Amniotic stem cell (primary cell): ENCODE results near the gene TSPAN14.

Experiments used
- DNase-seq: peaks from one replicate; lab custom pipeline; 2025; lab: John Stamatoyannopoulos, UW

TSPAN14 gene

DNA sequence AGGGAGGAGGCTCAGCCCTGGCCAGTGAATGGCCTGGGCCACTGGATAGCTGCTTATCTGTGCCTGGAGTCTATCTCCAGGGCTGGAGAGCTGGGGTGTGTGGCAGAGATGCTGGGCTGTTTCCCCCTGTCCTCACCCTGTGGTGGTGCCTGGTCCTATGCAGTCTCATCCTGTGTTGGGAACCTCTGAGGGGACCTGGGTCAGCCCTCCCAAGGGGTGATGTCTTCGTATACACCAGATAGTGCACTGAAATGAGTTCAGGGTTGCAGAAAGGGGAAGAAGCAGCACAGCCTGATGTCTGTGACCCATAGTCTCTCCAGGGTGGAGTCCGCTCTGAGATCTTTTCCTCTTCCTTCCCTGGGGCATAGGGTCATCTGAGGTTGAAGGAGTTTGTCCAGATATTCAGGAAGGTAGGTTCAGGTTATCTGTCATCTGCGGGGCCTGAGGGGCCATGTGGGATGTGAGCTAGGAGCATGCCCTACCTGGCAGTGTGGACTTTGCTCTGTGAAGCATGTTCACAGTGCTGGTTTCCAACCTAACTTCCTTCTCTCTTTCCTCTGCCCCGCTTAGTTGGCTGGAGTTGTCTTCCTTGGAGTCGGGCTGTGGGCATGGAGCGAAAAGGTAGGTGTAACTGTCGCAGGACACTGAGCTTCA, 50.2 kb downstream of the TSPAN14 start:
- no peak for DNase-seq

DNA sequence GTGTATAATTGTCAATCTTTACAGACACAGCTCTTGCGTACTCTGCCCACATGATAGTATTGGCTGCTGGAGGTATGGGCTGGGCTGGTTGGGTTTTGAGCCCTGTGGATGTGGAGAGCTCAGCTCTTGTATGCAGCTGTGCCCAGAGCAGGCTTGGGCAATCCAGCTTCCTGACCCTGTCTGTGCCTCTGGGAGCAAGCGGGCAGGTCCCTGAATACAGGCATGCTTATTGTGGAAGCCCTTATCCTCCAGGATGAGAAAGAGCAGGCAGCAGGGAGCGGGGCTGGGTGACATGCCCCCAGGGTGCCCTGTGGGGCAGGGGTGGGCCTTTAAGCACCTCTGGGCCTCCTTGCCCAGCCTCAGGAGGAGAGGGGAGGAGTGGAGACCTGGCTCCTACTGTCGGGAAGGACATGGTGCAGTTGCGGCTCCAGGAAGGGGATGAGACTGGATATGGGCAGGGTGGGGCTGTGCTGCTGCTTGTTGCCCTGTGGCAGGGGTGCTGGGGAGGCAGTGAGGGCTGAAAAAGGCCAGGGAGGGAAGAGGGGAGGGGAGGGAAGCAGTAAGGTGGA, 50.9 kb downstream of the TSPAN14 start:
- DNase-seq, result no peak

DNA sequence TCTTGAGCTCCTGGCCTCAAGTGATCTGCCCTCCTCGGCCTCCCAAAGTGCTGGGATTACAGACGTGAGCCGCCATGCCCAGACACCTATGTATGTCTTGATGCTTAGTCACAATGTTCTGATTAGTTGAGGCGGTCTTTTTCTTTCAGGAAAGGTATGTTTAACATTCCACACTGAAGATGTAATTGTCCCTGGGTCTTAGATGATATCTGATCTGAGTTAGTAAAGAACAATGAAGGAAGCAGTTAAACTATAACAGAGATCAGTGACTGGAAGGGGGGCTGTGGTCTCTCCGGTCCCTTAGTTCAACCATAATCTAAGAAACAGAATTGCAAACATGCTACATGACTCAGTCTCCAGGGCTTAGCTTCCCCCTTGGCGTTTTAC, 52.1 kb downstream of the TSPAN14 start:
- no peak for DNase-seq

DNA sequence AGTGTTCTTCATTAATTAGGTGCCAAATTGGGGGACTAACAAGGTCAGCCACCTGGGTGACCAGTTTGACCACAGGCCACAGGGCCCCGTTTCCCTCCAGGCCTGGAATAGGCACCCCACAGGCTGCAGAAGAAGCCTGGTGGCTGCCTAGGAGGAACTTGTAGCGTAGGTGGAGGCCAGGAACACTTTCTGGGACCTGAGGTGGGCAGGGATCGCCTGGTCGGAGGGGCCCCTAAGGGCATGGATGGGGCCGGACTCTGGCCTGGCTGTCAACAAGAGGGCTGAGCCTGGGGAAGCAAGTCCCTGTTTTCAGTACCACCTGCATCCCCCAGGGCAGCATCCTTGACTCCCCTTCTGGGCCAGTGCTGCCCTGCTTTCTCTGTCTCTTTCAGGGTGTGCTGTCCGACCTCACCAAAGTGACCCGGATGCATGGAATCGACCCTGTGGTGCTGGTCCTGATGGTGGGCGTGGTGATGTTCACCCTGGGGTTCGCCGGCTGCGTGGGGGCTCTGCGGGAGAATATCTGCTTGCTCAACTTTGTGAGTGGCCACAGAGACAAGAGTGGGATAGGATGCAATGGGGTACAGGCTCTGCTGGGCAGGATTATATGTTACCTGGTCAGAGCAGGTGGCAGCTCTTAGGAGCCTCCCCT, 52.9 kb downstream of the TSPAN14 start:
- DNase-seq, result no peak

DNA sequence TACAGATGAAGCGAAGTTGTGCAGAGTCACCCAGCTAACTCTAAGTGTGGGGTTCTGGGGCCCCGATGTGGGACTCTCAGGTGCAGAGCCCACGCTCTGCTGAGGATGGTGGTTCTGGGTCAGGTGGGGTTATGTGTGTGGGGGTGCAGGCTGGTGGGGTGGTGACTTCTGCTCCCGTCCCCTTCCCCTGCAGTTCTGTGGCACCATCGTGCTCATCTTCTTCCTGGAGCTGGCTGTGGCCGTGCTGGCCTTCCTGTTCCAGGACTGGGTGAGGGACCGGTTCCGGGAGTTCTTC, 54.9 kb downstream of the TSPAN14 start:
- no peak for DNase-seq

DNA sequence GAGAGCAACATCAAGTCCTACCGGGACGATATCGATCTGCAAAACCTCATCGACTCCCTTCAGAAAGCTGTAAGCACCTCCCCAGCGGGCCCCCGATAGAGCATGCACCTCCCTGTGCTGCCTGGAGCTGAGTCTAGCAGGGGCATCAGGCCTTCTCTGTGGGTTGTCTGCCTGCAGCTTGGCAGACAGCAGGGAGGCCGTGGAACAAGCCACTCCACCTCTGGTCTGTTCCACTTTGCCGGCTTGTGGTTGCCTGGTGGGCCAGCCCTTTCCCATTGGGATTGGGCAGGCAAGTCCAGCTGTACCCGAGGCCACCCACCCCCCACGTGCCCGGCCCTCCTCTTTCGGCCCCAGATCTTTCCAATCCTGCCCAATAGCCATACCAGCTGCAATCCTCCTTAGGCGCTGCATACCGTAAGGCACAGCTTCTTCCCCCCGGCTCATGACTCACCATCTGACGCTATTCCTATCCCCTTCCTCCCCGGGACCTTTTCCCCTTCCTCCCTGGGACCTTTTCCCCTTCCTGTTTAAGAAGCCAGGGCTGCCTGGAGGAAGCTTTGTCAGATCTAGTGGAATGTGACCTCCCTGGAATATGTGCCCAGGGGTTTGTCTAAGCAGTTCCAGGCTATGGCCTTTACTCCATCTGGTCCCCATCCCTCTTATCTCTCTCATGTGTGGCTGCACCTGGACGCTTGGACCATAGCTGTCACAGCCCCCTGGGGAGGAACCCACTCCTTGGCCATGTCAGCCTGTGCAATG, 55.5 kb downstream of the TSPAN14 start:
- DNase-seq, result peak; percentile 63

DNA sequence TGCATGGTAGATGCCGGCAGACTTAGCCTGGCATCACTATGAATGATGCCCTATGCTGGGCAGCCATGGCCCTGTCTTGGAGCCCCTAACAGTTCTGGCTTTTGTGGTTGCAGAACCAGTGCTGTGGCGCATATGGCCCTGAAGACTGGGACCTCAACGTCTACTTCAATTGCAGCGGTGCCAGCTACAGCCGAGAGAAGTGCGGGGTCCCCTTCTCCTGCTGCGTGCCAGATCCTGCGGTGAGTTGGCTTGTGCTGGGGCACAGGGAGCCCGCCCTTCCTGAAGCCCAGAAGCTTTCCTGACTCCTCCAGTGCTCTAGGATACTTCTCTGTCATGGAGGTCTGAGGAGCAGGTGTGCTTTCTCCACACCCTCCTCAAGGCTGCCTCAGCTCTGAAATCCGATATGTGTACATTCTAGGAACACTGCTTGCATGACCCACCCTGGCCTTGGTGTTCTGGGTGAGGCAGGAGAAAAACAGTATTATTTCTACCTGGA, 58.0 kb downstream of the TSPAN14 start:
- no peak for DNase-seq

DNA sequence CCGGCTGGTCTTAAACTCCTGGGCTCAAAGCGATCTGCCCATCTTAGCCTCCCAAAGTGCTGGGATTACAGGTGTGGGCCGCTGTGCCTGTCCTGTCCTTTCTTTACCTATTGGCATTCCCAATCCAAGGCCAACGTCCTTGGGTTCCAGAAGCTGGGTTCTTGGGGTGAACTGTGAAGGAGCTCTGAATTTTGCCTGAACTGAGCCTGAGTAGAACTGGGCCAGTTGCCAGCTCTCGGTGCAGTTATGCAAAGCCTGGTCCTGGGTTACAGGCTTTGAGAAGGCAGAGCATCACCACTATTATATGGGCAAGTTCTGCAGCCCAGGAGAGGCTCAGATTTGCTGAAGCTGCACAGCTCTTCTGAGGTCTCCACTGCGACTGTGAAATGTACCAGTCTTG, 59.0 kb downstream of the TSPAN14 start:
- DNase-seq, result no peak

DNA sequence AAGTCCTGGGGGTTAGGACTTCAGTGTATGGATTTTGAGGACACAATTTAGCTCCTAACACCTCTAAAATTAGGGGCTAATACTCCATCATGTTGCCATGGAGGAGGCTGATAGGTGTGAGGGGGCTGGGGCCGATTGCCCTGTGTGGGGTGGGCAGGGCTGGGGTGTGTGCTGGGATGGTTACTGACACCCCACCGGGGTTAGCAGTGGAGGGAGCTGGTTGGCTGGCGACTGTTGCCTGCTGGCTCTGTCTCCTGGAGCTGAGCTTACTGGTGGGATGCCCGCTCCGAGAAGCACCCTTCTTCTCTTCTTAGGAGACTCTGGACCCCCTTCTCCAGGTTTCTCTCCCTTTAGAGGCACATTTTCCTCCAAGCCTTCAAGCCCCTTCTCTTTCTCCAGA, 61.4 kb downstream of the TSPAN14 start:
- DNase-seq, result no peak

DNA sequence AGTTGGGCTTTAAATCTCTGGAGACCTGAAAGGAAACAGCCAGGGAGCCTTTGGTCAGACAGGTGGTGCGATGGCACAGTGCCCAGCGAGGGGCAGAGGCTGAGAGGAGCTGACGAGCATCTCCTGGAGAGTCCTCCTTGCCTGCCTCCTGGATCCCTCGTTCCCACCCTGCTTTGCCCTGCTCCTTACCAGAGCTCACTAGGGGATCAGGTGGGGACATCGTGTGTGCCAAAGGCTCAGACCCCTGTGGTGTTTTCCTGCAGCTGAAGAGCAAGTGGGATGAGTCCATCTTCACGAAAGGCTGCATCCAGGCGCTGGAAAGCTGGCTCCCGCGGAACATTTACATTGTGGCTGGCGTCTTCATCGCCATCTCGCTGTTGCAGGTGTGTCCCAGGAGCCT, 61.8 kb downstream of the TSPAN14 start:
- no peak for DNase-seq

DNA sequence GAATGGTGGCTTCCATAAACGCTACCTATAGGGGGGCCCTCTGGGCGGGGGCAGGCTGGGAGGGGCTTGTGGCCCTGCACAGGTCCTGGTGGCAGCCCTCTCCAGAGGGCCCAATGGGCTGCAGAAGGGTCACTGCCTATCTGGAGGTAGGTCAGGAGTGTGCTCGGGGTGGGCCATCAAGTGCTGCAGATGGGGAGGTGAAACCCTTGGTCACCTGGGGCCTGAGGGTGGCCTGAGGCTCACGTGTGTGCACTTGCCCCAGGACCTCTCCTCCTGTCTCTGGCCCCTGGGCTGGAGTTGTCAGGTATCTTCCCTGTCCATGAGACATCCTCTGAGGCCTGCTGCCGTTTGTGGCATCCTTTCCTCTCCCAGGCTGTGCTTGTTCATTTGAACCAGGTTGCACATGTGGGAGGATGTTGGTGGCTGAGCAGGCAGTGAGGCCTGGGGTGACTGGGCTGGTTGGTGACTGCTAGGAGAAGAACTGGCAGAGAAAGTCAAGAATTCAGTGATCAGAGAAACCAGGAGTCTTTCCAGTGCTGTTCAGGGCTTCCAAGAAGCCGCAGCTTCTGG, 62.5 kb downstream of the TSPAN14 start:
- no peak for DNase-seq

DNA sequence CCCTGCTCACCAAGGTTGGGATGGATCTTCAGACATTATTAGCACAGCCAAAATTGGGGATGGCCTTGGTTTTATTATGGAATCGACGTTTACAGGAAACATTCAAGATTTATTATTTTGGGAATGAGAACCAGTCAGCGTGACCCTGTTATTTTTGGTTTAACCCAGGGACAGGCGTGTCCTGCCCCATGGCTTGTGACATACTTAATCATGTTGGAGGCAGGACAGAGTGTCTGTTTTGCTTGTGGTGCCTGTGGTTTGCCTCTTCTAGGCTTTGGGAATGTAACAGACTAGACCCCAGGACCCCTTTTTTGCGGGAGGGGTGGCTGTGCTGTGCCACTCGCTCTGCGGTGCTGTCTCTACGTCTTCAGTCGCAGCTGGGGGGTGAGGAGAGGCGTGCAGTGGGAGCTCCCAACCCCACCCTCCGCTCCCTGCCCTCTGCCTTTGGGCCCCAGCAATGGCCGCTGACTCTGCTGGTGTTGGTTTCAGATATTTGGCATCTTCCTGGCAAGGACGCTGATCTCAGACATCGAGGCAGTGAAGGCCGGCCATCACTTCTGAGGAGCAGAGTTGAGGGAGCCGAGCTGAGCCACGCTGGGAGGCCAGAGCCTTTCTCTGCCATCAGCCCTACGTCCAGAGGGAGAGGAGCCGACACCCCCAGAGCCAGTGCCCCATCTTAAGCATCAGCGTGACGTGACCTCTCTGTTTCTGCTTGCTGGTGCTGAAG, 63.5 kb downstream of the TSPAN14 start:
- DNase-seq, result no peak

DNA sequence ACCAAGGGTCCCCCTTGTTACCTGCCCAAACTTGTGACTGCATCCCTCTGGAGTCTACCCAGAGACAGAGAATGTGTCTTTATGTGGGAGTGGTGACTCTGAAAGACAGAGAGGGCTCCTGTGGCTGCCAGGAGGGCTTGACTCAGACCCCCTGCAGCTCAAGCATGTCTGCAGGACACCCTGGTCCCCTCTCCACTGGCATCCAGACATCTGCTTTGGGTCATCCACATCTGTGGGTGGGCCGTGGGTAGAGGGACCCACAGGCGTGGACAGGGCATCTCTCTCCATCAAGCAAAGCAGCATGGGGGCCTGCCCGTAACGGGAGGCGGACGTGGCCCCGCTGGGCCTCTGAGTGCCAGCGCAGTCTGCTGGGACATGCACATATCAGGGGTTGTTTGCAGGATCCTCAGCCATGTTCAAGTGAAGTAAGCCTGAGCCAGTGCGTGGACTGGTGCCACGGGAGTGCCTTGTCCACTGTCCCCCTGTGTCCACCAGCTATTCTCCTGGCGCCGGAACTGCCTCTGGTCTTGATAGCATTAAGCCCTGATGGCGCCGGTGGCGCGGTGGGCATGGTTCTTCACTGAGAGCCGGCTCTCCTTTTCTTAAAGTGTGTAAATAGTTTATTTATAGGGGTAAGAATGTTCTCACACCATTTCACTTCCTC, 64.2 kb downstream of the TSPAN14 start:
- DNase-seq, result no peak

DNA sequence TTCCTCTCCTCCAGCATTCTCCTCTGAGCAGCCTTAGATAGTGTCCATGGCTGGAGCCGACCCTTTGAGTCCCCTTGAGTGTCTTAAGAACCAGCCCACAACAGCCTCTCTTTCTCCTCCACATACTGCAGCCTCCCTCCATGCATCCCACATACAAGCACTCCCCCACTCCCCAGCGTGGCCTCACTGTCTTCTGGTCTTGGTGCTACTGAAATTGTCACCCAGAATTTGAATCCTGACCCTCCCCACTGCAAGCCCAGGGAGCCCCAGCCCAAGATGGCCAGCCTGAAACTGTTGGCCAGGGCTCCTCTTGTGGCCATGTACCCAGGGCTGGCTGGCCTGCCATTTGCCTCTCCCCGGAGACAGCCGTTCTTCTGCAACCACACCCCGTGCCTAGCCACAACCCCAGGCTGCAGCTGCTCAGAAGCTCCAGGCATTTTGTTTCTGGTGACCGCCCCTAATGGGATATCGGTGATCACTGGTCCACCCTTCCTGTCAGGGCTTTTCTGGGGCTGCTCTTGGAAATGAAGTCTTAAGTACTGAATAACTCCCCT, 64.8 kb downstream of the TSPAN14 start:
- DNase-seq, result no peak

DNA sequence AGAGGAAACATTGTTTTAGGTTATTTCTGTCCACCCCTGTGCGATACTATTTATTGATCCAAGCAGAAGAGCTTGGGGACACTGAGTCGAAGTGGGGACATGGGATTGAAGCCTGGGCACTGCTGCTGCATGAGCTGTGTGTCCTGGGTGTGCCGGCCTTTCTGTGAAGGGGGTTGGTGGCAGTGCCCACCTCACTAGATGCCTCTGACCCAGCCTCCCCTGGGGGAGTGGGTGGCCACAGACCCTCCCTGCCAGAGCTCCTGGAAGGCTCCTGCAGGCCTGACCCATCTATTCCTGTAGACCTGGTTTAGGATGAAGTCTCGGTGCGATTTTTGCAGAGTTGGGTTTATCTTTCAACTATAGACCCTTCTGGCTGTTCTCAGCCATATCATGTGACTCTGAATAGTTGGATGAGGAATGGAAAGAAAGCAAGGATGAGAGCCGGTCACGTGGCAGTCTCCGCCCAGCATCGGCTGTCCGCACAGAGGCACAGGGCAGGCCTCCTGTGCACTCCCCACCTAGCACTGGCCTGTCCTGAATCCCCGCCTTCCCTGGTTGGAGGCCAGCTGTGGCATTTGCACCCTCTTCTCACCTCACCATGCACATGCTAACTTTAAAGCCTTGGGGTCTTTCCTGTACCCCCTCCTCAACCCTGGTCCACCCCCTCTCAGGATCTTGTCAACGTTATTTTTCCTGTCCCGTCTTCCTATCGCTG, 66.0 kb downstream of the TSPAN14 start:
- DNase-seq, result no peak

DNA sequence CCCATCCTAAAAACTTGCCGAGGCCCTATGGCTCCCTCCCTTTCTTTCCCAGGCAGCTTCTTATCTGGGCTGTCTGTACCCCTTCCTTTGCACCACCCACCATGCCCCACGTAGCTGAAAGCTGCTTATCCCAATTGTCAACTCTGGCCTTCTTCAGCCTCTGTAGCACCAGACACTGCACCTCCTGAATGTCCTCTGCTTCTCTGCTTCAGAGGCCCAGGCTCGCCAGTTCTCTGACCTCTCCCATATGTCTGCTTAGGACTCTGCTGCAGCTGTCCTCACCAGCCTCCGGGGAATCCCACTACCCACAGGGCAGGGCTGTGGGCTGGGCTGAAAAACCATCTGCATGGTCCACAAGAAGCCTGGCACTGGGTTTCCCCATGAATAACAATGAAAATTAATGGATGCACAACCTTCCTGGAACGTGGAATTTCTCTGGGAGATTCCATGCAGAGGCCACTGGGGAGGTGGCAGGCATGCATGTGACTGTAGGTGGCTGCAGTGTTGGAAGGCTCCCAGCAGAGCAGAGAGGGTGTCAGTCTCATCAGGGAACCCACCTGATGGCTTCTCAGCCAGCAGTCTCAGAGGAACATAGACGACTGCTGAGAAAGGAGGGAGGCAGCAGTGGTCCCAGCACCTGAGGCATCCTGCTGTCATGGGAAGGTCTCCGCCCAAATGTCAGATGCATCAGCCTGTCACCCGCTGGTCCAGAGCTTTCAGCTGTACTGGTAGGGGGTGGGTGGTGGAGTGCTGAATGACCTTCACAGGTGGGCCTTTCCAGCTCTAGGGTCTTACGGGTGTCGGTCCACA, 66.8 kb downstream of the TSPAN14 start:
- no peak for DNase-seq

DNA sequence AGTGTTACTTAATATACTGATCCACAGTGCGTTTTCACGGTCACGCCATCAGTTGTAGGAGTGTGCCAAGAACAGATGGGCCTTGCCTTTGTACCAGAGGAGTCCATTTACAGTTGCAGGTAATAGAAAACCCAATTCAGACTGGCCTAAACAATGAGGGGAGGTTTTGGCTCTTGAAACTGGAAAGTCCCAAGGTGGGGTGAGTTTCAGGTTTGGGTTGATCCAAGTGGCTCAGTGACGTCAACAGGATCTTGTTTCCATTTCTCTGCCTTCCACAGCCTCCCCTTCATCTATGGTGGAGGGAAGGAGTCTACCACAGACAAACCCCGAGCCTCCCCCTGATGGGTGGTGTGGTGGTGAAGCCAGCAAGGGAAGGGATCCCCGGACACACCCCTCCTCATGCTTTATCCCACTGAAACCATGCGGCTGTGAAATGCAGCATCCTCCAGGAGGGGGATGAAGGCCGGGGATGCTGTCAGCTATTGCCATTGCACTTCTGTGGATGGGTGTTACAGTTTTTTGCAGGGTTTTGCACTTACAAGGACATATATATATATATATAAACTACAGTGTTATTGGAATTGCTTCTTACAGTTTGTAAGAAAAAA, 68.8 kb downstream of the TSPAN14 start:
- no peak for DNase-seq

DNA sequence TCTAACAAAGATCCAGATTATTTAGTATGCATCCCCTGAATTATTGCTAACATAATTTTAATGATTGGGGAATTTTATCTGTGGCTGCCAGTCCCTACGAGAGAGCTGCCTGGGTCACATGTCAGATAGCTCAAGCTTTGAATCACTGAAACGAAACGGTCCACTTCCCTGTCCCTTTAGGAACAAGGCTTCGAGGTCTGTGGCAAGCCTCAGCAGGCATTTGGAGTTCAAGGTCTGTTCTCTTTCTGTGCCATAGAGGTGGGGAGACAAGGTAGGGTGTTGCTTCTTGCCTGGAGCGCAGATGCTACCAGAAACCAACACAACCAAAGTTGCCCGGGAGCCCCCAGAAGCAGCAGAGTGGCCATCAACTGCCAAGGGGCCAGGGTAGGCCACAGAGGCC, 69.7 kb downstream of the TSPAN14 start:
- no peak for DNase-seq

DNA sequence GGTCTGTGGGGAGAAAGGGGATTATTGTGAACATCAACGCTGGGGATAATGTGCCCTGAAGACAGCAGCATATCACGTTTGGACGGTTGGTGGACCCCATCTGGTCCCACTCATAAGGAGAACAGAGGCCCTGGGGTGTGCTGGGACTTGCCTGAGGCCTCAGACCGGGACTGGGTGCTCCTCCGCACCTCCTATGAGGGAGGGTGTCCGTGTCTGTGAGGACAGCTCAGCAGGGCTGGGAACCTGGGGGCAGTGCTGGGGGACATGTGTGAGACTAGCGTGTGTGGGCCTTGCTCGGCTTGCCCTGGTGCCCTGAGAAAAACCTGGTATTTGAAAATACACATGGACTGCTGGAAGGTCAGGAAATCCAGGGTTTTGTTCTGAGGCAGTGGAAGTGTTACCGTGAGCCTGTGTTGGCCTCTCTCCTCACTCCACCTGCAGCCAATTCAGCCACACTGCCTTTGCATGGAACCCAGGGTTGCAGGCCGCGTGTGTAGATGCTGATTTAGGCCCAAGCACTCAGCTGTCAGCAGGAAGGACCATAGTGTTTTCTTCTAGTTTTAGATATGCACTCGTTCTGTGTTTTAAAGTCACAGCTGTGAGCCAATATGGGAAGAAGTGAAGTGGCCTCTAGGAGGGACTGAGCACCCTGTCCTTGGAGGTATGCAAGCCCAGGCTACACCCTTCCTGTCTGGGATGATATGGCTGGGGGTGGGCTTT, 70.2 kb downstream of the TSPAN14 start:
- no peak for DNase-seq
